Measurements from ENCODE around the gene FXYD5.
A peak's percentile ranks its signal among the peaks of the same experiment; 100 is the strongest.
"Not testable (repeated sequence)": the region's sequence is repeated elsewhere in the genome, so short reads cannot be mapped to it uniquely, and the experiment has no call there.

The FXYD5 gene

DNA sequence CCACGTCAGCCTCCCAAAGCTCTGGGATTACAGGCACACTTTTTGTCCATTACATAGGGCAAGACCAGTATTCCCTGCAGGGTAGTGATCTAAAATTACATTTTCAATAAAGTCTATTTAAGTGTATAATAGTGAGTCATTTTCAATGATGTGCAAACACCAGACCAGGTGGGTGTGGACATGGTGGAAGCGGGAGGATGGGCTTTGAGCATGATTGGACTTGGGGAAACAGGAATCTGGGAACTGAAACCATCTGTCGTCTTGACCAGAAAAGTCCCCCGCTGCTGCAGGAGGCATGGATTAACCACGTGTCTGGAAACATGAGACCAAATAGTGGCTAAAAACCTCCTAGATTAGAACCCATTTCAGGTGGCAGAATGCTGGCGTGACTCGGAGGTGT lies 34.0 kb upstream of the FXYD5 start:
- no peak for DNase-seq (ENCODE audit: low spot score)

DNA sequence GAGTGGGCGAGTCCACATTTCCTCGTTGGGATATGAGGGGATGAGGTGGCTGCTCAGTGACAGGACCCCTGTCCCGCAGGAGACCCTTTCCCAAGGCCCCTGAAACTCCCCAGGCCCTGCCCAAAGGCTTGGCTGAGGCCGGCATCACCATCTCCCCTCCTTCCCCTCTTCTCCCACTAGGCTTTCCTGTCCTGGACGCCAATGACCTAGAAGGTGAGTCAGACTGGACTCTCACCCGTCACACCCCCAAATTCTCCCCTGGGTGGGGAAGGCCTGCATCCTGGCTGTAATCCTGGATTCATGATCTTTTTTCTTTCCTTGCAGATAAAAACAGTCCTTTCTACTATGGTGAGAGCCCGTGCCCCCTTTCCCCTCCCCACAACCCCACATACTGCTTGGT lies 33.6 kb upstream of the FXYD5 start:
- DNase-seq (ENCODE audit: low spot score), result no peak

DNA sequence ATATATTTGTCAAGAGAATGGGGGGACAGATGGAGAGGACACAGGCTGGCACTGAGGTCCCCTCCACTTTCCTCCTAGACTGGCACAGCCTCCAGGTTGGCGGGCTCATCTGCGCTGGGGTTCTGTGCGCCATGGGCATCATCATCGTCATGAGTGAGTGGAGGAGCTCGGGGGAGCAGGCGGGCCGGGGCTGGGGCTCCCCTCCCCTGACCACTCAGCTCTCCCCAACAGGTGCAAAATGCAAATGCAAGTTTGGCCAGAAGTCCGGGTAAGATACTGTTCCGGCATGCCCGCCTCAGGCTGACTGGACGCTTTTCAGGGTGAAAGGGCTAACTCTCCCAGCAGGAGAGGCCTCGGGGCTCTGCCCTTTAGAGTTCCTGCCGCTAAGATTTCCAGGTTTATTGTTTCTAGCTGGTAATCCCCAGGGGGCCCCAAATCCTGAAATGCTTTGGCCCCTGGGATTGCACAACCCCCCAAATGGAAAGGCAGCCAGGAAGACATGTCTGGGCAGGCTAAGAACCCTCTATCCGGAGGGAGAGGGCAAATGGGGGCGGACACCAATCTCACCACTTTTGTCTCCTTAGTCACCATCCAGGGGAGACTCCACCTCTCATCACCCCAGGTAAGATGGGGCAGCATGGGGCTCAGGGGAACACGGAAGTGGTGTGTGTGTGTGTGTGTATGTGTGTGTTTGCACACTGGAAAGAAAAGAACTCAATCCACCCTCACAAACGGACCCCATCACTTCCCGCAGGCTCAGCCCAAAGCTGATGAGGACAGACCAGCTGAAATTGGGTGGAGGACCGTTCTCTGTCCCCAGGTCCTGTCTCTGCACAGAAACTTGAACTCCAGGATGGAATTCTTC lies 31.6 kb upstream of the FXYD5 start:
- no peak for DNase-seq (ENCODE audit: low spot score)

DNA sequence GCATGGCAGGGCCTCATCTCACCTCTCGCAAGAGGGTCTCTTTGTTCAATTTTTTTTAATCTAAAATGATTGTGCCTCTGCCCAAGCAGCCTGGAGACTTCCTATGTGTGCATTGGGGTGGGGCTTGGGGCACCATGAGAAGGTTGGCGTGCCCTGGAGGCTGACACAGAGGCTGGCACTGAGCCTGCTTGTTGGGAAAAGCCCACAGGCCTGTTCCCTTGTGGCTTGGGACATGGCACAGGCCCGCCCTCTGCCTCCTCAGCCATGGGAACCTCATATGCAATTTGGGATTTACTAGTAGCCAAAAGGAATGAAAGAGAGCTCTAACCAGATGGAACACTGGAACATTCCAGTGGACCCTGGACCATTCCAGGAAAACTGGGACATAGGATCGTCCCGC lies 31.0 kb upstream of the FXYD5 start:
- no peak for DNase-seq (ENCODE audit: low spot score)

DNA sequence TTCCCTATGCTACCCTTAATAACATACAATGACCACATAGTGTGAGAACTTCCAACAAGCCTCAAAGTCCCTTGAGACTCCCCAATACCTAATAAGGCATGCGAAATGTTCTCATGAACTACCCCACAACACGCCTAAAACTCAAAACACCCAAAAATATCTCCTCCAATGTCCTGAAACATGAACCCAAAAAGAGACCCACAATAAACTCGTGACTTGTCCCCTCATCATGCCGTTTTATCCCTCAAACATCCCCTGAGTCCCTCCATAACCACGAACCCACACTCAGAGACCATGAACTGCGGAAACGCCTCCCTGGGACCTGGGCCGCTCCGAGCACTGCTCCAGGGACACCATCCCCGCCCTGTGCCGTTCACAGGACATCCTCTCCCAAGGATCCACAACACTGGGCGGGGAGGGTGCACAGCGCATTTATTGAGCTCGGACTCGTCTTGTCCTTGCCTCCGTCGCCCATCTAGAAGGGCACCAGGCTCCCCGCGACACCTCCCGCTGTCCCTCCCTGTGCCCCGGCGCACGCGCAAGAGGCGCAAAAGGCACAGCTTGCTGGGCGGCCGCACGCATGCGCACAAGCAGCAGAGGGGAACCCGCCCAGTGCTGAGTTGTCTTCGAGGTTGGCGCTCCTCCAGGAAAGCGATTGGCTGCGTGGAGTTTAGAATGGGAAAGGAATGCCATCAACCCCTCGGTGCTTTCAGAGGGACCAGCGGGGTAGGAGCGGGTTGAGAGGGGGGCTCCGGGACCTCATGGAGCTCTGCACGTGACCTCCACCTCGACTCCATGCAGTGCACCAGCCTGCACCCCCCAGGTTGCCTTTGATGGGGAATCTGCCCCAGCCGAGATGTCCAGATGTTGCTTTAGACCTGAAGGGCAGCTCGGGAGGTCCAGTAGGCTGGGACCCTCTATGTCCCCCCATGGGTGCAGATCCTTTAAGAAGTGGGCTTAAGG lies 30.2 kb upstream of the FXYD5 start:
- peak; percentile 98 for DNase-seq (ENCODE audit: low spot score)

DNA sequence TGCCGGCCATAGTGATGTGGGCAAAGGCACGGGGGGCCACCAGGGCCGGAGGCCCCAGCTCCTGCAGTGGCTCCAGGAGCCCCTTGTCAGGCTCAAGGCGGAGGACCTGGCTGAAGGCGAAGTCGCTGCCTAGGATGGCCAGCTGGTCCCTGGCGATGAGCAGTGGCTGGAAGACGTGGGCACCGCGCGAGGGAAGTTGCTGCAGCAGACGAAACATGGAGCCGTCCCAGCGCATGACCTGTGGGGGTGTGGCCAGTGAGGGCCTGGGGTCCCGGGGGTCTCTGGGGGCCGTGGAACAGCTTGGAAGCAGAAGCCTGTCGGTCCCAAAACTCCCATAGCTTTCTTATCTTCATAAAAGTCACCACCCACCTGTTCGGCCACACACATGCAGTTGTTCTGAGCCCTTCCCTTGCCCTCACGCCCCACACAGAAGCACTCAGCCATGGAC lies 29.2 kb upstream of the FXYD5 start:
- DNase-seq (ENCODE audit: low spot score), result no peak

DNA sequence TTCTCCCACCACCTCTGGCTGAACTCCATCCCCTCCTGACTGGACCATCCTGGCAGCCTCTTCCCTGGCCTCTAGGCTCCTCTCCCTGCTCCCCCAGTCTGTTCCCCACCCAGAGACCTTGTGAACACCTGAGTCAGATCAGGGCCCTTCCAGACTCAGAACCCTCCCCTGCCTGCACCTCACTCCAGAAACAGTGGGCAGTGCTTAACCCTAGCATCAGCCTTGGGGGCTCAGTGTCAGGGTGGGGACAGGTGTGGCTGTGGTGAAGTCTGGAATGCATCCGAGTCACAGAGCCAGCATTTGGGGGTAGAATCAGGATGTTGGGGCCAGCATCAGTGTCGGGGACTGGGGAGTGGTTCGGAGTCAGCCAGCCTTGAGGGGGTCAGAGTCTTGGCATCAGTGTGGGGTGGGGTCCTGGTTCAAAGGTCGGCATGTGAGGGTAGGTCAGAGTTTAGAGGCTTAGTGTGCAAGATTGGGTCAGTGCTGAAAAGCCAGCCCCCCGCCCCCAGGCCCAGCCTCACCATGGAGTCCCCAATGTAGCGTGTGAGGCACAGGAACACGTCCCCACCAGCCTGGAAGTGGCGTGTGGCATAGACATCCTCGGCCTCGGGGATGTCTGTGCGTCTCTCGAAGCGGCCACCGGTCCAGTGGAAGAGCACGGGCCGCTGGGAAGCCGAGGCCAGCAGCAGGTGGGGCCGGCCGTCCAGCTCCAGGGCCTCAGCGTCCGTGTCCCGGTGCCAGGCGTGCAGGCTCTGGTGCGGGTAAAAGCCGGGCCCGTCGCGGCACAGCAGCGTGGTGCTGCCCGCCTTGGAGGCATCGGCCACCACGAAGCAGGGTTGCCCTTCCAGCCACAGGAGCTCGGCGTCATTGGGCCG lies 28.5 kb upstream of the FXYD5 start:
- no peak for DNase-seq (ENCODE audit: low spot score)

DNA sequence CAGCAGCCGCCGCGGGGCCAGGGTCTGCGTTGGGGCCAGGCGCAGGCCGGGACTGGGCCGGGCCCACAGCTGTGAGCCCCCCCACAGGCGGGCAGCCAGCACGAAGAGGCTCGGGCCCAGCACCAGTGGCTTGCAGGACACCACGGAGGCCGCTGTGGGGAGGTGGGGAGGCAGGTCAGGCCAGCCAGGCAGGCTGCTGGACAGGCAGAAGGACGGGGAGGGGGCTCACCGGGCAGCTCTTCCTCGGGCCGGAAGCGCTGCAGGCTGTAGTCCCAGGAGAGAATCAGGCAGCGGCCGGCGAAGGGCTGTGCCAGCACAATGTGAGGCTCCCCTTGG lies 27.9 kb upstream of the FXYD5 start:
- peak; percentile 84 for DNase-seq (ENCODE audit: low spot score)

DNA sequence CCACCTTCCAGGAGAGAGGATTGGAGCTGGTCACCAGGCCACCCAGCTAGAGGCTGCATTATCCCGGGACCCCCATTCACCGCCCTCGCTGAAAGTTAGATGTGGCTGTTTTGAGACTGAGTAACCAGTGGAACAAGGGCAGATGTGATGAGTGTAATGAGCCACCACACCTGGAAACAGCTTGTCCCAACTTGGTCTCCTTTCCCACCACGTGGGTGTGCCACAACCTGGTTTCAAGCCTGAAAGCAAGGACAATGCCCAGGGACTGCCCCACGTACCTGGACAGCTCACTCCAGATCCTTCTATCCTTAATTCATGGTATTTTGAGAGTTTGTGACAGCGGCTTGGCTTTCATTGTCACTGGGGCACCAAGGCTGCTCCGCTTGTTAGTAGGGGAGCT lies 26.7 kb upstream of the FXYD5 start:
- DNase-seq (ENCODE audit: low spot score), result no peak

DNA sequence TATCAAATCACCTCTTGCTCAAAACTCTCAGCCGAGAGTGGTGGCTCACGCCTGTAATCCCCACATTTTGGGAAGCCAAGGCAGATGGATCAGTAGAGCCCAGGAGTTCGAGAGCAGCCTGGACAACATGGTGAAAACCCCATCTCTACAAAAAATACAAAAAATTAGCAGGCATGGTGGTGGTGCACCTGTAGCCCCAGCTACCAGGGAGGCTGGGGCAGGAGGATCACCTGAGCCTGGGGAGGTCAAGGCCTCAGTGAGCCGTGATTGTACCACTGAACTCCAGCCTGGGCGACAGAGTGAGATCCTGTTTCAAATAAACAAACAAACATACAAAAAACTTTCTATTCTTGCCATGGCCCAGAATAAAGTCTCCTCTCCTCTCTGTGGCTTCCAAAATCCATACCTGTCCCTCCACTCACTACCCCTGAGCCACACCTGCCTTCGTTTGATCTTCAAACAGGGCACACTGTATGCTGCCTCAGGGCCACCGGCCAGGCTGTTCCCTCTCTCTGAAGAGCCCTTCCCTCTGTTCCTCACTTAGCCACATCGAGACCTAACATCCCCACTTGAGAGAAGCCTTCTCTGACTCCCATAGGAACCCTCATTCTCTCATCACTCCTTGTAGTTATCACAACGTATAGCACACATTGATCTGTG lies 26.0 kb upstream of the FXYD5 start:
- DNase-seq (ENCODE audit: low spot score), result no peak

DNA sequence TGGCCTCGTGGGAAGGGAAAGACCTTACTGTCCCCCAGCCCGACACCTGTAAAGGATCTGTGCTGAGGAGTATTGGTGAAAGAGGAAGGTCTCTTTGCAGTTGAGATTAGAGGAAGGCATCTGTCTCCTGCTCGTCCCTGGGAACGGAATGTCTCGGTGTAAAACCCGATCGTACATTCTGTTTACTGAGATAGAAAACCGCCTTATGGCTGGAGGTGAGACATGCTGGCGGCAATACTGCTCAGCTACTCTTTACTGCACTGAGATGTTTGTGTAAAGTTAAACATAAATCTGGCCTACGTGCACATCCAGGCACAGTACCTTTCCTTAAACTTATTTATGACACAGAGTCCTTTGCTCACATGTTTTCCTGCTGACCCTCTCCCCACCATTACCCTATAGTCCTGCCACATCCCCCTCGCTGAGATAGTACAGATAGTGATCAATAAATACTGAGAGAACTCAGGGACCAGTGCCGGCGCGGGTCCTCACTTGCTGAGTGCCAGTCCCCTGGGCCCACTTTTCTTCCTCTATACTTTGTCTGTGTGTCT lies 24.7 kb upstream of the FXYD5 start:
- DNase-seq (ENCODE audit: low spot score), result not testable (repeated sequence)

DNA sequence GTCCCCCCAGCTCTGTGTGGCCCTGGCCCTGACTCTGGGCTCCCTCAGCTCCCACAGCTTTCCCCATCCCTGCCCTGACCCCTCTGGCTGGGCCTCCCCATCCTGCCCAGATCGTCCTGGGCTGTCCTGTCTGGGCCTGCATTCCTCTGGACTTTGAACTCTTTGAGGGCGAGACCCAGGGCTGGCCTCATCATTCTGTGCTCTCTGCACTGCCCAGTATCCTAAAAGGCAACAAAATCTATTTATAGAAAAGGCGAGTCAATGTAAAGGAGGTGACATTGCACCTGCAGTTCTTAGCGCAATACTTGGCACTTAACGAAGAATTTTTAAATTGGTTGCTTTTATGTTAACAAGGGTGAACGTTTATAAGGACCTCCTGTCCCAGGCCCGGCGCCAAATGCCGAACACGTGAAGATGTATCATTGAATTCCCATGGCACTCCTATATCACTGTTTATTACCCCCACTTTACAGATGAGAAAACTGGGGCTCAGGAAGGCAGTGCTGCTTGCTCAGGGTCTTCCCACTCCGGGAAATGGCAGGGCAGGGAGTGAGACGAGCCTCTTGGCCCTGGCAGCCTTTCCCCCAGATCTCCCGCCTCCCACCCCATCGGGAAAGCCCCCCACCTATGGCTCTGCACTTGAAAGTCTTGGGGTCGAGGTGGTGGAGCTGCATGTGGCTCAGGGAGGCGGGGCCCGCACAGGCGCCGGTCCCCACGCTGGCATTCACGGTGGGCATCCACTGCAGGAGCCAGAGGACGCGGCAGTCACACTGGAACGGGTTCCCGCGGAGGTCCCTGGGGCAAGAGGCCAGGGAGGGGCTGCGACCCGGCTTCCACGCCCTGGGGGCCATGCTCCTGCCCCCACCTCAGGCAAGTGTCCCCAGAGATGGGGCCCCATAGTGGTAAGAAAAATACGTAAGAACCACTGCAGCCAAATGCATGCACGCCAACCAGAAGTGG lies 23.5 kb upstream of the FXYD5 start:
- no peak for DNase-seq (ENCODE audit: low spot score)

DNA sequence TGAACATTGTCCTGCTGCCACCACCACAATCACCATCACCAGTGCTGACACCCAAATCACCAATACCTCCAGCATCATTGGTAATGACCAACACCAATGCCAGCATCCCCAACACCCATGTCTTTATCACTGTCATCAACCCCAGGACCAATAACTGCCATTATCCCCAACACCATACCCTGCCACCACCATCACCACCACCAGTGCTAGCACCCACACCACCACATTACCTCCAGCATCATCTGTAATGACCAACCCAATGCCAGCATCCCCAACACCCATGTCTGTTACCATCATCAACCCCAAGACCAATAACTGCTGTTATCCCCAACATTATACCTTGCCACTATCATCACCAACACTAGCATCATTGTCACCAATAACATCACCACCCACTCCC lies 22.3 kb upstream of the FXYD5 start:
- no peak for DNase-seq (ENCODE audit: low spot score)

DNA sequence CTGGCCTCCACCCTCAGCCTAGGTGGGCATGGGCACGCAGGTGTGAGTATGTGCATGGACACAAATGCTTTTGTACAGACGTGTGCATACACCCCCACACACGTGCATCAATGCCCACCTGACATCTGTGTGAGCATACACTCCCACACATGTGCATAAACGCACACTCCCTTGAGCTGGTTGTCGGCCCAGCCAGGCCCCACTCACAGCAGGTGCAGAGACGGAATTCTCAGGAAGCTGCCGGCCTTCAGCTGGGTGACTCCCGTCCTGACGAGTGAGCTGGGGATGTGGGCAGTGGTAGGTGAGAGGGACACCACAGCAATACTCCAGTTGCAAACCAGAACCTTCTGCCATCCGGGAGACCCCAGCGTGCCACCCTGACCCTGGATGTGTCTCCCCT lies 20.7 kb upstream of the FXYD5 start:
- DNase-seq (ENCODE audit: low spot score), result no peak

DNA sequence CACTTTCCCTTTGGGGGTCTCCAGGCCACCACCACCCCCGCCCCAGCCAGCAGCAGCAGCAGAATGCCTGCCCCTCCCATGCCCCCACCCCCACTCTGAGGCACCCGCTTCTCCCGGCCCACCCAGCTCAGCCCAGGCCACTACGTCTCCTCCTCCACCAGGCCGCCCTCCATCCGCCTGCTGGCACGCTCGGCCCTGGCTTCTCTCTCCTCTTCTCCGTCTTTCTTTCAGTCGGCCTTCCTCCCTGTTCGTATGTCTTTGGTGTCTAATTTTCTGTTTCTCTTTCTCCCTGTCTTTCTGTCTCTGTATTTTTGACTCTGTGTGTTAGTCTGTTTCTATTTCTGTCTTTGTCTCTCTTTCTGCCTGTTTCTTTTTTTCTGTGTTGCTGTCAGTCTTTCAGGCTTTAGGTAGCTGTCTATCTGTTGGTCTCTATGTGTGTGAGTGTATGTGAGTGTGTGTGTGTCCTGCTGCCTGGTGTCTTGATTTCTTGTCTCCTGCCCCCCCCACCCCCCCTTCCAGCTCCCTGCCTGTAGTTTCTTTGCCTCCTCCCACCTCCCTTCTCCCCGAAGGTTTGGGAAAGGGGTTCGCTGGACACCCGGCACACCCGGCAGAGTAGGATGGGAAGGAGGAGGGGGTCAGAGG lies 19.8 kb upstream of the FXYD5 start, which contains the start of gene LGI4:
Gene LGI4 (minus strand): TSS at position 459 of the 642 bp plus-strand sequence. CDS start 379 bp downstream, at position 80.
- DNase-seq (ENCODE audit: low spot score), result peak; percentile 32

DNA sequence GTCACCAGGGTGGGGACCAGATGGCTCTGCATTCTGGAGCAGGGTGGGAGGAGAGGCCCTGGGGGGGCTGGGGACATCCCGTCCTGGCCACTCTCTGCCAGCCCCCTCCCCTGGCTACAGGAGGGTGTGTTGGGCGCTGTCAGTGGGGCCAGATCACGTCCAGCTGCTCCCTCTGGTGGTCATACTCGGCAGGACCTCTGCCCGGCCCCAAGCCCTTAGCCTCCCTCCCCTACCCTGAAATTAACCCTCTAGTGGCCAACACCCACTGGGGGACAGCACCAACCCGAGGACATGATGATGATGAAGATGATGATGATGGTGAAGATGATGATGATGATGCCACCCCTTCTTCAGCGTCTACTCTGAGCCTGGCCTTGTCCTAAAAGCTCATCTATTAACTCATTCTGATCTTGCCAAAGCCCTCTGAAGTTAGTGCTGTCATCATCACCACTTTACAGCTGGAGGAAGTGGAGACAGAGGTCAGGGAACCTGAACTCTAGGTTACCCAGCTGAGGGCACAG lies 19.1 kb upstream of the FXYD5 start:
- DNase-seq (ENCODE audit: low spot score), result peak; percentile 91

DNA sequence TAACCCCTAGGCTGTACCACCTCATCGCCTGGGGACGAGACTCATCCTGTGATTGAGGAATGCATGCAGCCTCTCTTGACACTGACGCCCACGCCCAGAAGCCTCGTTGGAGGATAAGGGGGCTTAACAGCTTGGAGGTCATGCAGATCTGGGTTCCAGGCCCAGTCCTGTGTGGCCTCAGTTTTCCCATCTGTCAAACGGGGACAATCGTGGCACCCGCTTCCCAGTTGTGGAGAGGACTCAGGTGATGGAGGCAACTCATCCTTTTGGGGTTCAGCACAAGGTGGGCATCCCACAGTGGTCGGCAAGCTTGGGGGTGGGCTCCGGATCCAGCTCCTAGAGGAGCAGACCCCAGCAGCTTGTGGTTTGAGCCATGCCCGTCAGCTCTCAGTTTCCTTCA lies 18.3 kb upstream of the FXYD5 start:
- no peak for DNase-seq (ENCODE audit: low spot score)

DNA sequence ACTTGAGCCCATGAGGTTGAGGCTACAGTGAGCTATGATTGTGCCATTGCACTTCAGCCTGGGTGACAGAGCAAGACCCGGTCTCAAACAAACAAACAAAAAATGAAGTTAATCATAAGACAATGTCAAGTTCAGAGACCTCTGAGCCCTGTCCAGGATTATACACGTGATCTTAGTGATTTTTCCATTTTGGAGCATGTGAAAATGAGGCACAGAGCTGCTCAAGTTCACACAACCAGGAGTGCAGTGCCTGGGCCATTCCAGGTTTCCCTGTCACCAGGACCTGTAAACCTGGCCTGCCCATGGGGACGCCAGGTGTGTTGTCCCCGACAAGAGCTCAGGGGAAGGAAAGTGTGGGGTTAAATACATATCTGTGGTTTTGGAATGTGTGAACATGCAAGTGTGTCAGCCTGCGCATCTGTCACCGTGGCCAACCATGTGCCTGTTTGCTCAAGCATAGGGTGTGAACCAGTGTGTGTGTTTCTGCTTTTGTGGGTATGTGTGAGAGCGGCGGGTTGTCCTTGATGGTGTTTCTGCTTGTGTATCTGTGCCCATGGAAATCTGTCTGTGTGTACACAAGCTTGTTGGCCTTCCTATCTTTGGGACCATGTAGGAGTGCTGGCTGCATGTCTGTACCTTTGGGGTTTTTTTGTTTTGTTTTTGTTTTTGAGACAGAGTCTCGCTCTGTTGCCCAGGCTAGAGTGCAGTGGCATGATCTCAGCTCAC lies 17.4 kb upstream of the FXYD5 start:
- DNase-seq (ENCODE audit: low spot score), result no peak
